Anterior cingulate cortex (tissue), 58 donors: Measurements from ENCODE around the gene ZNF485.
A peak's percentile ranks its signal among the peaks of the same experiment; 100 is the strongest.
"Not testable (repeated sequence)": the region's sequence is repeated elsewhere in the genome, so short reads cannot be mapped to it uniquely, and the experiment has no call there.

Experiments used
- DNase-seq, 58 donors: peaks; one replicate each; lab custom pipeline; 2025; lab: John Stamatoyannopoulos, UW

ZNF485 gene

DNA sequence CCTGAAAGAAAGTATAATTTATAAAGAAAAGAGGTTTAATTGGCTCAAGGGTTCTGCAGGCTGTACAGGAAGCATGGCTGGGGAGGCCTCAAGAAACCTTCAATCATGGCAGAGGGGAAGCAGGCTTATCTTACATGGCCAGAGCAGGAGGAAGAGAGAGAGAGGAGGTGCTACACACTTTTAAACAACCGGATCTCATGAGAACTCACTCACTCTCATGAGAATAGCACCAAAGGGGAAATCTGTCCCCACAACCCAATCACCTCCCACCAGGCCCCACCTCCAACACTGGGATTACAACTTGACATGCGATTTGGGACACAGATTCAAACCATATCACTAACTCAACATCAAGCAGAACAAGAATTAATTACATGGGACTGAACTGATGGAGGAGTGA is 6.9 kb upstream of the ZNF485 start:
- no peak for DNase-seq

DNA sequence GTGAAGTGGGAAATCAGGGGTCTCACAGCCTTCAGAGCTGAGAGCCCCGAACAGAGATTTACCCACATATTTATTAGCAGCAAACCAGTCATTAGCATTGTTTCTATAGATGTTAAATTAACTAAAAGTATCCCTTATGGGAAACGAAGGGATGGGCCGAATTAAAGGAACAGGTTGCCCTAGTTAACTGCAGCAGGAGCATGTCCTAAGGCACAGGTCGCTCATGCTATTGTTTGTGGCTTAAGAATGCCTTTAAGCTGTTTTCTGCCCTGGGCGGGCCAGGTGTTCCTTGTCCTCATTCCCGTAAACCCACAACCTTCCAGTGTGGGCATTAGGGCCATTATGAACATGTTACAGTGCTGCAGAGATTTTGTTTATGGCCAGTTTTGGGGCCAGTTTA is 4.7 kb upstream of the ZNF485 start:
- DNase-seq, result not testable (repeated sequence)

GRCh38 chr10:43605850-43606322 is 352 bp upstream of the ZNF485 start:
- DNase-seq, result no peak

- DNase-seq, result no peak
These were observed 948 bp downstream of the ZNF485 start for GRCh38 chr10:43607199-43607573.

DNA sequence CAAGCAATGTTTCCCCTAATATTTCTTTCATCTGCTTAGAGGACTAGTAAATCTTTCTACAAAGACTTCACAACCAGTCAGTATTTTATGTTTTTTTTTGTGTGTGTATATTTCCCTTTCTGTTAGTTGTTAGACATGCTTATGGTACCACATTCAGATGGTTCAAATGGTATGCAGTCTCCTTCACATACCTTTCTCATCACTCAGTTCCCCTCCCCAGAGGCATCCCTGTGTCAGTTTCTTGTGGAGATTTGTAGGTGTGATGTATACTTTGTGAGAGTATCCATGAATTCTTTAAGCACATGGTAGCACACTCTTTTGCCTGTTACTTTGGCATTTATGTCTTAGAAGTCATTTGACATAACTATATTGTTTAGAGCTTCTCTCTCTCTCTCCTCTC is 4.4 kb downstream of the ZNF485 start:
- DNase-seq, result no peak

GRCh38 chr10:43616697-43617370 is 10.6 kb downstream of the ZNF485 start:
- no peak for DNase-seq

DNA sequence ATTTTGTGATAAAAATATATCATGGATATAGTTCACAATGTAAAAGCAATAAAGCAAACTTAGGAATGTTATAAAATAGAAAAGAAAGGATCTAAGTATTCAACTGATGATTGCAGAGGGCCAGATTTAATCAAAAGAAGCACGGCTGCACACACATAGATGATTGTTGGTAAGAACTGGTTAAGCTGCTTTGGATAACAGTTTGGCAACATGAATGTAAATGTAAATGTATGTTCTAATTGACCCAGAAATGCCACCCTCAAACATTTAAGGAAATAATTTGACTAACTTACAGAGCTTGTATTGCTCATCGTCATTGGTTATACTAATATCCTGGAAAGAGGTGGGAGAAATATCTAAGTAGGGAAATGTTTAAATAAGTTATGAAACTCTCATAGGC is 13.1 kb downstream of the ZNF485 start:
- no peak for DNase-seq

DNA sequence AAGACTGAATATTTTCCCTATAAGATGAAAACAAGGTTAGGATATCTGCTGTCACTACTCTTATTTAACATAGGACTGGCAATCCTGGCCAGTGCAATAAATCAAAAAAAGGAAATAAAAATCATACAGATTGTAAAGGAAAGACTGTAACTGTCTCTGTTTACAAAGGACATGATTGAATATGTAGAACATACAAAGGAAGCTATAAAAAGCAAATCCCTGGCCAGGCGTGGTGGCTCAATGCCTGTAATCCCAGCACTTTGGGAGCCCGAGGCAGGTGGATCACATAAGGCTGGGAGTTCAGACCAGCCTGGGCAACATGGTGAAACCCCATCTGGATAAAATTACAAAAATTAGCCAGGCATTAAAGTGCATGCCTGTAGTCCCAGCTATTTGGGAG is 15.8 kb downstream of the ZNF485 start:
- no peak for DNase-seq

- no peak for DNase-seq
These were observed 17.1 kb downstream of the ZNF485 start for GRCh38 chr10:43623351-43623750.

- DNase-seq, result no peak
These were observed 21.7 kb downstream of the ZNF485 start for GRCh38 chr10:43627942-43628341.

GRCh38 chr10:43628956-43629355 is 22.7 kb downstream of the ZNF485 start:
- DNase-seq, result no peak

DNA sequence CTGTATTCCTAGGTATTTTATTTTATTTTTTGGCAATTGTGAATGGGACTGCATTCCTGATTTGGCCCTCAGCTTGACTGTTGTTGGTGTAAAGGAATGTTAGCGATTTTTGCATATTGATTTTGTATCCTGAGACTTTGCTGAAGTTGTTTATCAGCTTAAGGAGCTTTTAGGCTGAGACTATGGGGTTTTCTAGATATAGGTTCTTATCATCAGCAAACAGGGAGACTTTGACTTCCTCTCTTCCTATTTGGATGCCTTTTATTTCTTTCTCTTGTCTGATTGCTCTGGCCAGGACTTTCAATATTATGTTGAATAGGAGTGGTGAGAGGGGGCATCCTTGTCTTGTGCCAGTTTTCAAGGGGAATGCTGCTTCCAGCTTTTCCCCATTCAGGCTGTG is 29.6 kb downstream of the ZNF485 start:
- not testable (repeated sequence) for DNase-seq

DNA sequence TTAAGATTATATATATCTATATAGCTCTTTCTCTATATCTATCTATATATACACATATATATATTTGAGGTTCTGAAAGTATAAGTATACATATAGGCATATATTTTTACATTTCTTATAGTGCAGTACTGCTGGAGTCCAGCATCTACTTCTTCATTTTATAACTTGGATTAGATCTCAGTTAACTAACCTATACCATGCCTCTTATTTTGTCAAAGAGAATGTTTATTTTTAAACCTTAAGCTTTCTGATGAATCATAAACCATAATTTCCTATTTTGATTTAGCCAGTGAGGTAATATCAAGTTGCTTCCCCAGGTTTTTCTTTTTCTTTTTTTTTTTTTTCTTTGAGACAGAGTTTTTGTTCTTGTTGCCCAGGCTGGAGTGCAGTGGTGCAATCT is 34.4 kb downstream of the ZNF485 start:
- DNase-seq, result no peak

- DNase-seq, result no peak
These were observed 38.0 kb downstream of the ZNF485 start for GRCh38 chr10:43644252-43644651.

GRCh38 chr10:43645866-43646265 is 39.6 kb downstream of the ZNF485 start:
- no peak for DNase-seq

- DNase-seq, result no peak
These were observed 41.3 kb downstream of the ZNF485 start for GRCh38 chr10:43647576-43647975.

- DNase-seq, result no peak
These were observed 41.8 kb downstream of the ZNF485 start for GRCh38 chr10:43648095-43648397.

DNA sequence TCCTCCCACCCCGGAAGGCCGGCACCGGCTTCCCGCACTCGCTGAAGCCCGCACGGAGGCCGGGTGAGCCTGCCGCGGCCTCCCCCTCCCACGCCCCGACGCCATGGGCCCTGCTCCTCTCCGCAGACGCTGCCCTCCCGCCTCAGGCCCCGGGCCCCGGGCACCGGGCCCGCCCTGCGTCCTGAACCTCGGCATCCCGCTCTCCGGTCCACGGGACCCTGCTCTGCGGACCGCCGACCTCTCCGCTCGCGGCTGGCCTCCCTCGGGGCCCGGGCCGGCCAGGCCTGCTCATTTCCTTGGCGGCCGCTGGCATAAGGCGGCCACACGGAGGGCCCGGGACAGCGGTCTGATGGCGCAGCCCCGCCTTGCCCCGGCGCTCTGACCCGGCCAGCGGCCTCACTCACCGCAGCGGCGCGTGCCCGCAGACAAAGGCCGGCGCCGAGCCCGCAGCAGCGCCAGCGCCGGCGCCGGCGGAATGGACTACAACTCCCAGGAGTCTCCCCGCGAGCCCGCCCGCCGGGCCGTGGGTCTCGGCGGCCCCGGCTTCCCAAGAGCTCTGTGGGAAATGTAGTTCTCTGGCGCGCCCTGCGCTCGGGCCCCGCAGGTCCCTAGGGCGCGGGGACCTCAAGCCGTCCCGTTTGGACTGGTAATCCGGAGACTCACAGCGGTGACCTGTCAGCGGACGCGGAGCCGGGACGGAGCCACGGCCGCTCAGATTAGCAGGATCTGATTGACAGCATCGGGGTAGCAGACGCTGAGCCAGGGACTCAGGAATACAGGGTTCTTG is 42.4 kb downstream of the ZNF485 start, which contains the start of gene ZNF32:
Gene ZNF32, minus strand, starts transcription at position 484 of the 787 bp plus-strand sequence. CDS start 2,748 bp downstream, outside the sequence.
- peak in 57 of 58 donors; percentile 37 to 94 (median 80) for DNase-seq

GRCh38 chr10:43649185-43649523 is 42.9 kb downstream of the ZNF485 start:
- peak in 1 of 58 donors; percentile 54 for DNase-seq

GRCh38 chr10:43653746-43654145 is 47.5 kb downstream of the ZNF485 start:
- no peak for DNase-seq

- DNase-seq, result no peak
These were observed 49.1 kb downstream of the ZNF485 start for GRCh38 chr10:43655311-43655710.

DNA sequence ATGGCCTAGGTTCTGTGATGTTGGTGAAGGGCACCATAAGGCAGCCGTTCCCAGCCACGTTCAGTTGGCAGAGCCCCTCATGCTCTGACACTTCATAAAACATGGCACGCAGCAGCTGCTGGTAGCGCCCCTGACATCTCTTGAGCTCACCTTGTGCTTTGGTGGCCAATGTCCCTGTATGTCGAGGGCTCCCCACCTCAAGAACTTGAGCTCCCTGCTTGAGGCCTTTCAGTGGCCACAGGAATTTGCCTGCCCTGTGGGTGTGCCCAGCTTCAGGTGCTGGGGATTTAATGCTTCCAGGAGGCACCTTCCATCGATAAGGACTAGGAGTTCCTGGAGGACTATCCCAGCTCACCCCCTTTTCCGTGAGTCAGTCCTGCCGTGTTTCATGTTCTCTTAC is 52.0 kb downstream of the ZNF485 start:
- DNase-seq, result no peak
